Panc1 (cell line): ENCODE data around the gene INF2. TPM values are rescaled to one million over a fixed set of nuclear protein-coding genes. Genes with fewer than 3 reads are reported as not detected.

Source experiments
- ATAC-seq: fragments of 200-7000 bp; cut with Tn5 transposase; 2 replicates; pipeline ENCODE4 v1.9.1; 2020; ENCODE audit warnings: mild to moderate bottlenecking, moderate library complexity
- BruUV-seq: library from RNA; stranded (reverse); fragments of 400-500 nt; replicated peaks from 2 replicates; lab custom pipeline; 2021; lab: Mats Ljungman, UMichigan
- CTCF ChIA-PET: fragments of 300-600 bp; sonication (Branson Sonifier 250); formaldehyde crosslinking; loops from one replicate; lab custom pipeline; 2022; ENCODE audit warnings: antibody characterized with exemption; lab: Charles Lee
- POLR2A ChIA-PET: fragments of 300-600 bp; sonication (Branson Sonifier 250); formaldehyde crosslinking; loops from one replicate; lab custom pipeline; 2022; ENCODE audit warnings: antibody characterized with exemption; lab: Charles Lee
- DNase-seq: peaks from one replicate; pipeline ENCODE4 v3.0.0-alpha.2; 2010; ENCODE audit warnings: low read depth, low spot score
- H3K27ac ChIP-seq: 2 replicates; pipeline ENCODE4 v1.5.1; 2011; ENCODE audit warnings: mild to moderate bottlenecking, low read length, inconsistent platforms
- H3K27me3 ChIP-seq: fragments of 200-500 bp; sonication (Bioruptor generic); 2 replicates; pipeline ENCODE4 v1.6.0; 2014; ENCODE audit warnings: low read length, inconsistent platforms; ENCODE audit not compliant: control insufficient read depth, insufficient read depth
- H3K36me3 ChIP-seq: fragments of 200-500 bp; sonication (Bioruptor generic); 2 replicates; pipeline ENCODE4 v1.5.1; 2014; ENCODE audit warnings: inconsistent platforms, mild to moderate bottlenecking, low read length, moderate library complexity; ENCODE audit not compliant: control insufficient read depth, insufficient read depth
- H3K4me1 ChIP-seq: 2 replicates; pipeline ENCODE4 v1.5.1; 2011; ENCODE audit warnings: inconsistent platforms, mild to moderate bottlenecking, low read length, moderate library complexity; ENCODE audit not compliant: control insufficient read depth, insufficient read depth
- H3K4me3 ChIP-seq, 2 experiments: 2 replicates each; pipeline ENCODE4 v1.5.1; 2011 to 2012; ENCODE audit warnings: low read depth in 2 of 2, low read length in 2 of 2, mild to moderate bottlenecking in 2 of 2, inconsistent platforms in 1 of 2, moderate library complexity in 1 of 2
- H3K9me3 ChIP-seq: fragments of 200-500 bp; sonication (Bioruptor generic); 2 replicates; pipeline ENCODE4 v1.5.1; 2014; ENCODE audit warnings: low read depth, mild to moderate bottlenecking, inconsistent platforms, low read length, moderate library complexity; ENCODE audit not compliant: control insufficient read depth, insufficient read depth
- CTCF ChIP-seq: fragments of 450-650 bp; IDR thresholded peaks from 2 replicates; pipeline ENCODE4 v1.5.1; 2017; ENCODE audit warnings: mild to moderate bottlenecking
- POLR2AphosphoS5 ChIP-seq: IDR thresholded peaks from 2 replicates; pipeline ENCODE4 v1.6.1; 2012; ENCODE audit warnings: mild to moderate bottlenecking, low read depth, low read length, moderate library complexity
- SIN3A ChIP-seq: IDR thresholded peaks from 2 replicates; pipeline ENCODE4 v1.6.1; 2012; ENCODE audit warnings: low read depth, mild to moderate bottlenecking, low read length, moderate library complexity, borderline replicate concordance; ENCODE audit not compliant: insufficient read depth
- TCF7L2 ChIP-seq: IDR thresholded peaks from 2 replicates; pipeline ENCODE4 v1.6.1; 2011; ENCODE audit warnings: mild to moderate bottlenecking, low read depth, low read length, inconsistent platforms
- in situ Hi-C: cut with HindIII; loops from 2 replicates; pipeline ENCODE4 v1.10.0; 2016; ENCODE audit warnings: low sequenced_read_pairs, low pct_unique_long_range_greater_than_20kb
- intact Hi-C: fragments of 100-400 bp; cut with micrococcal nuclease; formaldehyde crosslinking; loops from one replicate; pipeline ENCODE4 v1.10.0; 2022; ENCODE audit not compliant: unreplicated experiment
- total RNA-seq: library from RNA; stranded (reverse); gene quantifications from one replicate; pipeline ENCODE4 v1.2.1, GENCODE V29; 2021; ENCODE audit not compliant: unreplicated experiment

The INF2 gene
- total RNA-seq, 1 experiment from 2014 or later: 195 TPM

DNA sequence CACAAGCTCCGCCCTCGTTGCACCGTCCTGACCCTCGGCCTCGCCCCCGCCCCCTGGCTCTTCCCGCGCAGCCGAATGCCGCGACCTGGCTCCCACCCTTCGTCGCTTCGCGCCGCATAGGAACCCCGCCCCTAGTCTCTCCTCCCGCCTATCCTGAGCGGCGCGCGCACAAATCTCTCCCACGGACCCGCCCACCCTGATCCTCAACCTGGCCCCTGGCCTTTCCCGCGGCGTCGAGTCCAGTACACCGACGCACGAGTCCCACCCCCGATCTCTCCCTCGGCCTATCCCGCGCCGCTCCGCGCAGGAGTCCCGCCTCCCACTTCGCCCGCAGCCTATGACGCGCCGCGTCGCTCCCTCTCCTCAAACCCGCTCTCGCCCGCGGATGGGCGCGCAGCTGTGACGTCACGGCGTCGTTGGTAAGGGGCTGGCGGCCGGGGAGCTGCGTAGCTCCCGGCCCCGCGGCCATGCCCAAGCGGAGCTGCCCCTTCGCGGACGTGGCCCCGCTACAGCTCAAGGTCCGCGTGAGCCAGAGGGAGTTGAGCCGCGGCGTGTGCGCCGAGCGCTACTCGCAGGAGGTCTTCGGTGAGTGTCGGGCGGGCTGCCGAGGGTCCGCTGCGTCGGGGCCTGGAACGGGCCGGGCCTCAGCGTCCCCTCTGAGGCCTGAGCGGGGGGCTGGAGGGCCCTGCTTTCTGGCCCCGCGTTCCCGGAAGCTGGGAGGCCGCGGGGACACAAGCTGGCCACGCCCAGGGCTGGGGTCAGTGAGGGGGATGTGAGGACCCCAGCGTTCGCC, 63.5 kb downstream of the INF2 start, which contains the start of gene SIVA1:
Gene SIVA1 (plus strand): TSS at position 413 of the 793 bp plus-strand sequence. CDS start 55 bp downstream, at position 468.
- in situ Hi-C loops (no loop called here), intact Hi-C loops (no loop called here)
- Histone ChIP-seq H3K4me3 (peak within 1 kb of the TSS; percentile 76 to 88), H3K9me3 (no peaks in the 10 kb centered on the region), H3K27ac (peak within 1 kb of the TSS; percentile 83), H3K36me3 (peaks cover 3% of the 10 kb centered on the region; the same call in 1 of the 2 replicates), H3K27me3 (no peaks in the 10 kb centered on the region), H3K4me1 (peaks cover 17% of the 10 kb centered on the region)
- peak; percentile 93 for DNase-seq
- BruUV-seq: no TSS peak
- peak; percentile 96 for ATAC-seq
- TF ChIP-seq SIN3A: 0 out of 2 replicates have a peak, but pooled peaks have one; percentile 52
- no peak for TF ChIP-seq CTCF
- ChIA-PET POLR2A (interaction anchor here (0.6 to 0.8 kb wide), 3 partner anchors 48 to 922 kb away, joined by 3 to 7 read pairs (median 3); partner anchors contain the start of gene ZBTB42), CTCF (interaction anchor here (0.5 to 1.4 kb wide), 5 partner anchors 15 to 339 kb away, joined by 3 to 5 read pairs (median 4); no protein-coding TSS in a partner anchor)

- CTCF ChIA-PET: interaction anchor here (0.6 to 1.4 kb wide), 3 partner anchors 15 to 338 kb away, joined by 3 to 5 read pairs (median 3); no protein-coding TSS in a partner anchor
- TF ChIP-seq SIN3A: no peak
- no peak for TF ChIP-seq CTCF
- TF ChIP-seq TCF7L2: no peak
- no peak for TF ChIP-seq POLR2AphosphoS5
- no peak for ATAC-seq
- intact Hi-C loops (no loop called here), in situ Hi-C loops (no loop called here)
- Histone ChIP-seq H3K4me1 (peaks cover 17% of the 10 kb centered on the region), H3K4me3 (peak overlapping the region; percentile 73 to 88), H3K27me3 (no peaks in the 10 kb centered on the region), H3K27ac (peak overlapping the region; percentile 80), H3K9me3 (no peaks in the 10 kb centered on the region), H3K36me3 (peaks cover 3% of the 10 kb centered on the region; the same call in 1 of the 2 replicates)
- POLR2A ChIA-PET: no interaction called here
- DNase-seq: no peak
- no TSS peak for BruUV-seq
These were observed 64.3 kb downstream of the INF2 start for GRCh38 chr14:104753528-104754212.
